GM12878 (cell line): ENCODE measurements around the gene CXCL6. TPM values are rescaled to one million over a fixed set of nuclear protein-coding genes. Genes with fewer than 3 reads are reported as not detected.

Experiments
- ATAC-seq: fragments of 200-7000 bp; cut with Tn5 transposase; 3 replicates; pipeline ENCODE4 v1.9.1; 2020; ENCODE audit warnings: mild to moderate bottlenecking, moderate library complexity
- BruUV-seq: library from RNA; stranded (reverse); fragments of 400-500 nt; replicated peaks from 2 replicates; lab custom pipeline; 2021; lab: Mats Ljungman, UMichigan
- CTCF ChIA-PET: fragments of 300-600 bp; sonication (Branson Sonifier 250); formaldehyde crosslinking; extraction: SDS; loops from one replicate; lab custom pipeline; 2021; ENCODE audit warnings: inconsistent platforms; lab: Yijun Ruan, JAX
- POLR2A ChIA-PET: fragments of 350-600 bp; formaldehyde crosslinking; extraction: SDS; loops from one replicate; lab custom pipeline; 2021; ENCODE audit warnings: inconsistent platforms; lab: Charles Lee
- RAD21 ChIA-PET: fragments of 300-600 bp; sonication (Branson Sonifier 250); formaldehyde crosslinking; loops from one replicate; lab custom pipeline; 2023; ENCODE audit warnings: antibody characterized with exemption; ENCODE audit not compliant: unreplicated experiment; lab: Charles Lee
- SMC1A ChIA-PET: fragments of 300-600 bp; sonication (Branson Sonifier 250); formaldehyde crosslinking; loops from one replicate; lab custom pipeline; 2023; ENCODE audit not compliant: unreplicated experiment, uncharacterized antibody; lab: Charles Lee
- DNase-seq: peaks from one replicate; pipeline ENCODE4 v3.0.0-alpha.2; 2011; ENCODE audit warnings: low read depth, low spot score
- FAIRE-seq: peaks from 3 replicates; lab custom pipeline; 2011; peaks lifted over from hg19 to GRCh38; lab: Jason Lieb, UNC
- H2AFZ ChIP-seq: 2 replicates; pipeline ENCODE4 v1.6.0; 2011; ENCODE audit warnings: low read depth, low read length, control low read depth; ENCODE audit not compliant: control insufficient read depth
- H3K27ac ChIP-seq: 2 replicates; pipeline ENCODE4 v1.5.1; 2011; ENCODE audit warnings: control low read depth; ENCODE audit not compliant: control insufficient read depth, insufficient read depth
- H3K27me3 ChIP-seq, 2 experiments: replicated peaks in 1 of 2; 2 replicates each; pipeline versions ENCODE4 v1.6.0 to v1.6.1; 2011; ENCODE audit warnings: low read length in 1 of 2; ENCODE audit not compliant: control insufficient read depth in 2 of 2, insufficient read depth in 2 of 2
- H3K36me3 ChIP-seq, 2 experiments: 2 replicates each; pipeline ENCODE4 v1.5.1; 2011; ENCODE audit warnings: low read length in 1 of 2; ENCODE audit not compliant: control insufficient read depth in 2 of 2, insufficient read depth in 2 of 2
- H3K4me1 ChIP-seq: 2 replicates; pipeline ENCODE4 v1.6.1; 2011; ENCODE audit warnings: mild to moderate bottlenecking, low read length, moderate library complexity, mixed read lengths; ENCODE audit not compliant: control insufficient read depth, insufficient read depth
- H3K4me2 ChIP-seq: 2 replicates; pipeline ENCODE4 v1.6.0; 2011; ENCODE audit warnings: control low read depth; ENCODE audit not compliant: control insufficient read depth, insufficient read depth
- H3K4me3 ChIP-seq: fragments of 200-600 bp; sonication (generic); 2 replicates; pipeline ENCODE4 v1.5.1; 2016
- H3K79me2 ChIP-seq: 2 replicates; pipeline ENCODE4 v1.6.0; 2011; ENCODE audit warnings: low read length; ENCODE audit not compliant: control insufficient read depth, insufficient read depth
- H3K9ac ChIP-seq: 2 replicates; pipeline ENCODE4 v1.8.0; 2011; ENCODE audit warnings: low read length, control low read depth, mixed read lengths; ENCODE audit not compliant: control insufficient read depth, insufficient read depth
- H3K9me3 ChIP-seq: replicated peaks from 3 replicates; pipeline ENCODE4 v1.5.1; 2011; ENCODE audit warnings: mild to moderate bottlenecking, low read length; ENCODE audit not compliant: control insufficient read depth, insufficient read depth
- H4K20me1 ChIP-seq: 2 replicates; pipeline ENCODE4 v1.6.0; 2011; ENCODE audit not compliant: control insufficient read depth, insufficient read depth
- ATF3 ChIP-seq: IDR thresholded peaks from 2 replicates; pipeline ENCODE4 v1.6.1; 2011; ENCODE audit warnings: low read depth, mild to moderate bottlenecking, low read length, moderate library complexity, borderline replicate concordance; ENCODE audit errors: extremely low read depth
- BCL11A ChIP-seq: IDR thresholded peaks from 2 replicates; pipeline ENCODE4 v1.6.1; 2011; ENCODE audit warnings: low read depth, low read length
- BRCA1 ChIP-seq: IDR thresholded peaks from 2 replicates; pipeline ENCODE4 v1.6.1; 2011; ENCODE audit warnings: low read depth, low read length, improper control_type of control experiment
- E4F1 ChIP-seq: fragments of 450-650 bp; IDR thresholded peaks from 2 replicates; pipeline ENCODE4 v1.6.1; 2018; ENCODE audit warnings: borderline replicate concordance, mild to moderate bottlenecking; ENCODE audit not compliant: partially characterized antibody
- ESRRA ChIP-seq: IDR thresholded peaks from 2 replicates; pipeline ENCODE4 v1.6.1; 2012; ENCODE audit warnings: mild to moderate bottlenecking, low read length, improper control_type of control experiment
- FOXM1 ChIP-seq: IDR thresholded peaks from 2 replicates; pipeline ENCODE4 v1.6.1; 2012; ENCODE audit warnings: low read depth, mild to moderate bottlenecking, inconsistent platforms, low read length, moderate library complexity
- MAX ChIP-seq: IDR thresholded peaks from 2 replicates; pipeline ENCODE4 v1.6.1; 2012; ENCODE audit warnings: low read depth, low read length, improper control_type of control experiment
- PKNOX1 ChIP-seq: fragments of 450-650 bp; IDR thresholded peaks from 2 replicates; pipeline ENCODE4 v1.6.1; 2016; ENCODE audit warnings: mild to moderate bottlenecking
- POLR2AphosphoS2 ChIP-seq: IDR thresholded peaks from 2 replicates; pipeline ENCODE4 v1.6.1; 2011; ENCODE audit warnings: low read depth, mild to moderate bottlenecking, low read length, improper control_type of control experiment, moderate library complexity
- POLR2AphosphoS5 ChIP-seq: IDR thresholded peaks from 2 replicates; pipeline ENCODE4 v1.6.1; 2011; ENCODE audit warnings: mild to moderate bottlenecking, low read length, inconsistent platforms
- SIX5 ChIP-seq: IDR thresholded peaks from 2 replicates; pipeline ENCODE4 v1.6.1; 2011; ENCODE audit warnings: mild to moderate bottlenecking, low read depth, low read length, moderate library complexity; ENCODE audit not compliant: severe bottlenecking
- SMAD5 ChIP-seq: IDR thresholded peaks from 2 replicates; pipeline ENCODE4 v1.6.1; 2016; ENCODE audit warnings: antibody characterized with exemption, low read depth
- SMARCA5 ChIP-seq: fragments of 450-650 bp; IDR thresholded peaks from 2 replicates; pipeline ENCODE4 v1.6.1; 2017; ENCODE audit warnings: mild to moderate bottlenecking
- TAF1 ChIP-seq: IDR thresholded peaks from 2 replicates; pipeline ENCODE4 v1.6.1; 2011; ENCODE audit warnings: mild to moderate bottlenecking, low read depth, low read length, borderline replicate concordance
- TCF7 ChIP-seq: IDR thresholded peaks from 2 replicates; pipeline ENCODE4 v1.6.1; 2014; ENCODE audit warnings: antibody characterized with exemption, borderline replicate concordance
- ZSCAN29 ChIP-seq: fragments of 450-650 bp; IDR thresholded peaks from 2 replicates; pipeline ENCODE4 v1.6.1; 2017; ENCODE audit warnings: mild to moderate bottlenecking, moderate library complexity
- WGBS: methylation state at CpG from one replicate; pipeline ENCODE4 v1.1.6; 2016; ENCODE audit warnings: low lambda C conversion rate; ENCODE audit not compliant: insufficient replicate concordance, insufficient coverage; ENCODE audit errors: missing lambda C conversion rate; 5-methylcytosine and 5-hydroxymethylcytosine counted together
- in situ Hi-C: fragments of 300-500 bp; cut with MboI; formaldehyde crosslinking; loops from 9 replicates; pipeline ENCODE4 v1.14.3; 2018; ENCODE audit warnings: mixed read lengths
- intact Hi-C: fragments of 100-400 bp; cut with micrococcal nuclease; formaldehyde crosslinking; loops from one replicate; pipeline ENCODE4 v1.14.2; 2022; ENCODE audit not compliant: unreplicated experiment
- polyA plus RNA-seq, 11 experiments: library from polyadenylated mRNA; depleted of rRNA in 4 of 11; unstranded in 6 of 11; stranded (reverse) in 5 of 11; fragments of >200 nt; fragmentation: Nextera tagmentation in 4 of 11; fragmentation: Illumina TruSeq in 1 of 11; extraction: Ambion mirVana in 4 of 11; extraction: Trizol in 1 of 11; gene quantifications; 1 replicate in 1 of 11; 2 replicates in 10 of 11; pipeline versions ENCODE4 v1.2.1 to v1.2.3, GENCODE V29; 2011 to 2016; ENCODE audit warnings: inconsistent platforms in 2 of 11, missing spikeins in 2 of 11, low read depth in 1 of 11
- total RNA-seq, 4 experiments: library from RNA; depleted of rRNA in 3 of 4; stranded (reverse); fragments of >200 nt in 3 of 4; fragmentation: Illumina TruSeq in 1 of 4; extraction: Trizol in 1 of 4; gene quantifications; 2 replicates each; pipeline versions ENCODE4 v1.2.1 to v1.2.3, GENCODE V29; 2013 to 2021

Gene CXCL6
- total and polyA plus RNA-seq, 10 of the 15 experiments (the other 5 are each of a cell fraction or from before 2014, with no cell fraction given) = not detected

- TF ChIP-seq TCF7 = no peak
- TF ChIP-seq SIX5 = no peak
- TF ChIP-seq SMARCA5 = no peak
- TF ChIP-seq BRCA1 = no peak
- no peak for TF ChIP-seq ATF3
- no peak for TF ChIP-seq POLR2AphosphoS2
- TF ChIP-seq PKNOX1 = no peak
- TF ChIP-seq FOXM1 = no peak
- TF ChIP-seq E4F1 = no peak
- no peak for TF ChIP-seq BCL11A
- TF ChIP-seq ZSCAN29 = no peak
- no peak for TF ChIP-seq SMAD5
- TF ChIP-seq TAF1 = no peak
- no peak for TF ChIP-seq MAX
- TF ChIP-seq ESRRA = no peak
- no peak for TF ChIP-seq POLR2AphosphoS5
- no peaks in the 10 kb centered on the region for H3K27me3 ChIP-seq
- H3K9me3 ChIP-seq = no peaks in the 10 kb centered on the region
- intact Hi-C loops (no loop called here), in situ Hi-C loops (no loop called here)
- ChIA-PET POLR2A (no interaction called here), SMC1A (interaction anchor here (0.6 kb wide), 1 partner anchor 1198 kb away, joined by 3 read pairs; no protein-coding TSS in a partner anchor), RAD21 (no interaction called here), CTCF (interaction anchor here (1.0 kb wide), 1 partner anchor 285 kb away, joined by 3 read pairs; no protein-coding TSS in a partner anchor)
- H4K20me1 ChIP-seq = no peaks in the 10 kb centered on the region
- H3K79me2 ChIP-seq = no peaks in the 10 kb centered on the region
- no peak overlapping the region for H3K4me2 ChIP-seq
- ATAC-seq (no peak), DNase-seq (no peak), FAIRE-seq (no peak)
- WGBS = 11% methylated on average over 1 of the region's 1 CpG
- no peak overlapping the region for H3K27ac ChIP-seq
- H3K36me3 ChIP-seq = no peaks in the 10 kb centered on the region
- no peak overlapping the region for H3K9ac ChIP-seq
- no peaks in the 10 kb centered on the region for H3K4me1 ChIP-seq
- no peak overlapping the region for H3K4me3 ChIP-seq
- no peak overlapping the region for H2AFZ ChIP-seq
- no TSS peak for BruUV-seq
Observed at GRCh38 chr4:73811841-73812240, 24.6 kb upstream of the CXCL6 start.
